Measurements from ENCODE around the gene KCND1.

DNA sequence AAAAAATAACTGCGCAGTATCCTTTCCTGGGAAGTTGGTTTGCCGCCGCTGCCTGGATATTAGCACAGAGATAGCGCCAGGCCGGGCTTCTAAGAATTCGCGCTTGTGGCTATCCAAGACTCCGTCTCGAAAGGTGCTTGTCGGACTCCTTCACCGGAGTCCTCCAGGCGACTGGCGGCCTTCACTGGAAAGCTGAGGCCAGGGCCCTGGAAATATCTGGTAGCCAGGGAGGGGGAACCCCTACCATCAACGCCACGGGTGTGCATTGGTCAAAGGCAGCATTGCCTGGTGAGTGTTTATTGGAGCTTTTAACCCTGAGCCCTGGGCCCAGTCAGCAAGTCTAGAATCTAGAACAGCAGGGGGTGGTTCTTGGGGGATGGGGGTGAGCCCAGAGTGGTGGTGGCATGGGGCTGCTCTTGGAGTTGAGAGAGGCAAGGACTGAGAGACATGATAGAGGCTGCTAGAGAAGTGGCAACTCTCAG lies 52.2 kb downstream of the KCND1 start:
- TF ChIP-seq CTCF (IDR thresholded peaks at IDR 0.05) (no peak), POLR2AphosphoS5 (IDR thresholded peaks at IDR 0.05) (no peak), POLR2A (IDR thresholded peaks at IDR 0.05; ENCODE audit: low read depth) (no peak)
